HG03280 (cell line): Measurements from ENCODE around the gene TBC1D10A.

Experiments
- ATAC-seq: cut with Tn5 transposase; IDR thresholded peaks from one replicate; pipeline ENCODE4 v1.9.1; 2021; ENCODE audit warnings: mild to moderate bottlenecking, moderate library complexity; ENCODE audit not compliant: unreplicated experiment

TBC1D10A gene

DNA sequence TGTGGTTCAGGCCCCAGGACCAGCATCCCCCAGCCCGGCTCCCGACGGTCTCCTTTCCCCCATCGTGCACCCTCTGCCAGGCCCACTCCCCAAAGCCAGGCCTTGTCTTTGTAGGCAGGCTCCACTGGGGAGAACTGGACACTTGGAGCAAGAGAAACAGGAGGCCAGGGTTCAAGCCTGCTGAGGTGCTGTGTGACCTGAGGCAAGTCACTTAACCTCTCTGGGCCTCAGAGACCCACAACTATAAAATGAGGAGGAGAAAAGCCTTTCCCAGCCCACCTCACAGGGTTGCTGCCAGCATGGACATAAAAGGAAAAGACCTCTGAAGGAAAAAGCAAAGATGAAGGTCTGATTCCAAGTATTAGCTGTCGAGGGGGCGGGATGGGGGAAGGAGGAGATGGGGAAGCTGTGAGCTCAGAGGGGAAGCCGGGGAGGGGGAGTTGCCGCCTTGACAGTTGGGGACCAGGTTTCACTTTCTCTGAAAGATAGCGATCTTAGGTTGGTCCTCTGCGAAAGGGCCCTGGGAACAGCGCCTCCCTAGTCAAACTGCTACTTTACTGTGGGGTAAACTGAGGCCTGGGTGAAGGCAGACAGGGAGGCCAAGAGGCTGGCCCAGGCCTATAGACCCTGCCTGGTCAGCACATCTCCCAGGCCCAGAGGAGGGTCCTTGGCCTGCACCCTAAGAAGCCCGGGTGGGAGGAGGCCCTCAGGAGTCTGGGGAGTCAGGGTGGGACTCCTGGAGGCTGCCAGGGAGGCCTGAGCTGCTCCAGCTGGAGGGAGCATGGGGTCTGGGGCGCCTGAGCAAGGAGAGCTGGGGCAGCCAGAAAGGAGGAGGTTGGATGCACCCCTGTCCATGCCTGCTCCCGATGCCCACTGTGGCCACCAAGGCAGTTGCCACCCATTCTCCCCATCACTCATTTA lies 59.1 kb downstream of the TBC1D10A start:
- no peak for ATAC-seq

DNA sequence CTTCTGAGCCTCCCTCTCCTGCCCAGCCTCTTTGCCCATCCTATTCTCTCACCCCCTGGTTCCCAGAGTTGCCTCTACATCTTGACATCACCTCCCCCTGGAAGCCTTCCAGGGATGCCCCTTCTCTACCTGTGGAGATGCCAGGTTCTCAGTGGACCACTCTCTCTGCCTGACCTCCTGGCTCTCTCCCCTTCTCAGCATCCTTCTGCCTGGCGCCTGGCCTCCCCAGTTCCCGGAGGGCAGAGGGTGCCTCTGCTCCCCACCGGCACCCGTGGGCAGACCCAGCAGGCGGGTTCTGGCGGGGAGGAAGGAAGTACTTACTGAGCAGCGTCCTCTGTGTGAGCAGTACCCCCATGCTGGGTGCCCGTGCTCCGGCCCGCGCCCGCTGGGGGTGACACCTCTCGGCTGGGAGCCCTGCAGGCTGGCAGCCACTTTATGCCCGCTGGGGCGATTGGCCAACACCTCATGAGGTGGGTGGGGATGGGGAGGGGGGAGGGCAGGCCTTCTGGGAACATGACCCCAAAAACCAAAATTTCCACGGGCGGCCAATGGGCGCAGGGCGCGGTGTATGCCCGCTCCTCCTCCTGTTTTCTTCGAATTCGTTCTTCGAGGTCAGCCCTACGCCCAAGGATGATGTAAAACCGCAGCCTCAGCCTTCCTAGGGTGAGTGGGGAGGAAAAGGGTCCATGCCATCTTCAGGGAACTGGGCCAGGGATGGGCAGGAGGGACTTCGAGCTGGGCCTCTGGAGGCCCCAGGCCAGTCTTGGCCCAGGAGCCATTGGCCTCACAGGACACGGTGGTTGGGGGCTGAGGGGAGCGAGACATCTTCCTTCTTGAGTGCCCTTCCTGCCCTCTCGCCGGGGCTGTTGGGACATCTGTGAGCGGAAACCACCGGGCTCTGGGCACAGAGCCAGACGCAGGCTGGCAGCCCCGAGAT lies 60.0 kb downstream of the TBC1D10A start, which contains the start of gene OSM:
Gene OSM, minus strand, starts transcription at position 407 of the 937 bp plus-strand sequence. Its CDS starts 52 bp downstream, at position 355.
- peak; percentile 13 for ATAC-seq

- peak; percentile 77 for ATAC-seq
These were observed 60.8 kb downstream of the TBC1D10A start for GRCh38 chr22:30265823-30266444.

GRCh38 chr22:30265131-30265720 lies 61.5 kb downstream of the TBC1D10A start:
- no peak for ATAC-seq

DNA sequence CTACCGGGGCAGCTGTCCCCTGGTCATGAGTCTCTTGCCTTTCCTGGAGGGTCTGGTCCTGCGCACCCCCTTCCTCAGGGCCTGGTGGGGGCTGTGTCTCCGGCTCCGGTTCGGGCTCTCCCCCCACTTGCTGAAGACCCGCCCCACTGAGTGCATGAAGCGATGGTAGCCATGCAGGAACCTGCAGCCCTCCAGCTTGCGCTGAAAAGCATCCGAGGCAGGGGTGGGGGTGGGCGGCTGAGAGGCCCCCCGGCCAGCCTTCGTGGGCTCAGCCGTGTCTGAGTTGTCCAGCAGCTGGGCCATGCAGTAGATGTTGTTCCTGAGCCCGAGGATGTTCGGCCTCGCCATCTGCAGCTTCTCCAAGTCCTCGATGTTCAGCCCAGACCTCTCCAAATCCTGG lies 62.9 kb downstream of the TBC1D10A start:
- ATAC-seq, result no peak

GRCh38 chr22:30262917-30263741 lies 63.6 kb downstream of the TBC1D10A start:
- no peak for ATAC-seq

GRCh38 chr22:30262112-30262511 lies 64.6 kb downstream of the TBC1D10A start:
- ATAC-seq, result no peak

DNA sequence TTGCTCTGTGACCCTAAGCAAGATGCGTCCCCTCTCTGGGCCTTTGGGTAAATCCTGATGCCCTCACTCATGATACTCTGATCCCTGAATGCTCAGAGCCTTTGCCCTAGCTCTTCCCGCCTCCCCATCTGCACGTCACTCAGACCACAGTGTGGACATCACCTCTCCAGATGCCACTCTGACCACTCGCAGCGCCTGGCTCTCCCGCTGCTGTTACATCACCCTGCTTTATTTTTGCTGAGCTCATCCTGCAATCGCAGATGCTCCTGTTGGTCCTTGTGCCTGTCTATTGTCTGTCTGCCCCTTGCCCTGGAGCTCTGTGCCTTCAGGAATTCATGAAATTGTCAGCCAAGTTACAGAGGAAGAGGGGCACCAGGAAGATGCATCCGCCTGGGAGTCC lies 65.6 kb downstream of the TBC1D10A start:
- ATAC-seq, result no peak

- no peak for ATAC-seq
These were observed 66.1 kb downstream of the TBC1D10A start for GRCh38 chr22:30260682-30261081.

DNA sequence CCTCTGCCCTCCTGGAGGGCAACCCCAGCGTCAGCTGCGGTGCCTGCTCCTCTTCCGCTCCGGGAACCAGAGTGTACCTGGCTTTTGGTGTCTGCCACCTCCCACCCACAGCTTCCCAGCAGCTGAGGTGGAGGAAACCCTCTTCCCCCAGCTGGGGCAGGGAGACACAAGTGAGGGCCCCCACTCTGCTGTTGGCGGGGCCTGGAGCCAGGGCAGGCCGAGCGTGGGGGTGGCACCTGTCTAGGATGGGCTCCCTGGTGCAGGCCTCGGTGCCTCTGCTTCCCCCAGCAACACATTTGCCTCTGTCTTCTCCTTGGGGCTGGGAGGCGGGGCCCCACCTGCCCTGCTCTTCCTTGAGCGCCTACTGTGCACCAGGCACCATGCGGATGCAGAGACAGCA lies 66.5 kb downstream of the TBC1D10A start:
- no peak for ATAC-seq

GRCh38 chr22:30254314-30254713 lies 72.4 kb downstream of the TBC1D10A start:
- ATAC-seq, result no peak

GRCh38 chr22:30253205-30253852 lies 73.4 kb downstream of the TBC1D10A start:
- no peak for ATAC-seq

- no peak for ATAC-seq
These were observed 74.1 kb downstream of the TBC1D10A start for GRCh38 chr22:30252411-30253204.

GRCh38 chr22:30251711-30252110 lies 75.0 kb downstream of the TBC1D10A start:
- no peak for ATAC-seq

DNA sequence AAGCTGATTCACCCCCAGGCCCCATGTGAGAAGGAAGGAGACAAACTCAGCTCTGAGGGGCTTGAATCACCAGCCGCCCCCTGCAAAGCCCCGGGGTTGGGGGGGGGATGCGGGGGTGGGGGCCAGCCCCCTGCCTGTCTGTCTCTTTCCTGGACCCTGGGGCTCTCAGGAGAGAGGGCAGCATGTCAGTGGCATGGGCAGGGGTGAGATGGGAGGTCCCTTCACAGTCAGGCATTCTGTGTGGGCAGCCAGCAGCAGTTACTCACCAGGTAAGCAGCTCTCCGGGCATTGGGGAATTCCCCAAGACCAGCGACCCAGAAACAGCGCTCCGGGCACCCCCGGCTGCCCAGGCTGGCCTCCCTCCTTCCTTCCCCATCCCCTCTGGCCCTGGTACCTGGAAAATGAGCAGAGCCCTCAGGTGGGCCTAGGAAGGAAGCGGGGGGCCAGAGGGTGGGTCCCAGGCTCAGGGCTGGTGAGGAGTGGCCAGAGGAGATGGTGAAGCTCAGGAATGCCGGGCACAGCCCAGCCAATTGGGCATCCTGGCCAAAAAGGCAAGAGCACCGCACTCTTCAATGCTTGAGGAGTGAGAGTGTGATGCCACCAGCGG lies 76.0 kb downstream of the TBC1D10A start:
- no peak for ATAC-seq

- no peak for ATAC-seq
These were observed 76.6 kb downstream of the TBC1D10A start for GRCh38 chr22:30250039-30250565.
